Body of pancreas (tissue), 4 donors: ENCODE measurements around the gene AZIN2.
"Not testable (repeated sequence)": the region's sequence is repeated elsewhere in the genome, so short reads cannot be mapped to it uniquely, and the experiment has no call there.

Source experiments
- CTCF ChIP-seq, 7 experiments: fragments of 450-650 bp in 4 of 7; fragments of 200-600 bp in 3 of 7; sonication (generic) in 3 of 7; IDR thresholded peaks; one replicate each; pipeline ENCODE4 v1.5.1; 2016 to 2019; ENCODE audit warnings: antibody characterized with exemption in 7 of 7
- POLR2A ChIP-seq, 3 donors: fragments of 450-650 bp; IDR thresholded peaks; one replicate each; pipeline ENCODE4 v1.6.1; 2016; ENCODE audit warnings: antibody characterized with exemption in 3 of 3, mild to moderate bottlenecking in 2 of 3

DNA sequence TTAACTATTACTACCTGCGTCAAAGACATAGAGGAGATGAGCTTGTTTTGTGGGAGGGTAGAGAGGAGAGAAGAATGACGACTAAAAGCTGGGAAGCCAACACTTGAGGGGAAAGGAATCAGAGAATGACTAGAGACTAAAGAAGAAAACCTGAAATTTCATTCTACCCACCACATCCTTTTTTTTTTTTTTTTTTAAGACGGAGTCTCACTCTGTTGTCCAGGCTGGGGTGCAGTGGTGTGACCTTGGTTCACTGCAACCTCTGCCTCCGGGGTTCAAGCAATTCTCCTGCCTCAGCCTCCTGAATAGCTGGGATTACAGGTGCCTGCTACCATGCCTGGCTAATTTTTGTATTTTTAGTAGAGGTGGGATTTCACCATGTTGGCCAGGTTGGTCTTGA is 34.7 kb upstream of the AZIN2 start:
- not testable (repeated sequence) for TF ChIP-seq CTCF, POLR2A (IDR thresholded peaks at IDR 0.05)
